Measurements from ENCODE around the gene POLR3H. TPM values are rescaled to one million over a fixed set of nuclear protein-coding genes. Genes with fewer than 3 reads are reported as not detected.

Gene POLR3H
- total and polyA plus RNA-seq, 2 of the 4 experiments (the other 2 are of a cell fraction): 37.8 to 67.8 TPM

DNA sequence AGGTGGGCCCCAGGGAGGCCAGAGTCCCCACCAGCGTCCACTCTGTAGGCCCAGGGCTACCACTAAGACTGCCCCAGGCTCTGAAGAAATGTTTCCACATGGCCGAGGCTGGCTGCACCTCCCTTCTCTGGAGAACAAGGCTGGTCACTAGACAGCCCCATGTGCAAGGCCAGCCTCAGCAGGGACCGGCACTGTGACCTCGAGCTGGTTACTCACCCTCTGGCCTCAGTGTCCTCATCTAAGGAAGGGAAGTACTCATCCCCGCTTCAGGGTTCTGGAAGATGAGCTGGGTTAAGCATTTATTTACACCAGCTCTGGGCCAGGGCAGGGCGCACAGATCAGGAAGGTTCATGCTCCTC is 35.7 kb upstream of the POLR3H start:
- BruUV-seq (replicated peaks): no TSS peak
- ChIA-PET POLR2A (ENCODE audit: unreplicated experiment) (no interaction called here), CTCF (no interaction called here)
- peaks cover 72% of the 10 kb centered on the region for H3K36me3 ChIP-seq (ENCODE audit: control insufficient read depth, insufficient read depth, low read length)
- no peaks in the 10 kb centered on the region for H3K9me3 ChIP-seq (ENCODE audit: control insufficient read depth, insufficient read depth, low read length)
- H3K14ac ChIP-seq (replicated peaks; ENCODE audit: low read depth, low read length): no peak overlapping the region
- H3K27me3 ChIP-seq (ENCODE audit: control insufficient read depth, insufficient read depth, low read length): no peaks in the 10 kb centered on the region
- dilution Hi-C loops (cut with HindIII; ENCODE audit: low sequenced_read_pairs, unreplicated experiment) (no loop called here), in situ Hi-C loops (cut with MboI; ENCODE audit: low sequenced_read_pairs) (no loop called here), intact Hi-C loops (cut with micrococcal nuclease) (no loop called here)
- WGBS, 2 experiments (ENCODE audit: extremely low coverage in 2 of 2, insufficient read length in 1 of 2): 86% methylated on average over 1 of the region's 6 CpGs; no CpG with 5 or more reads in 1 of the 2 experiments
- no peak overlapping the region for H2AFZ ChIP-seq (replicated peaks; ENCODE audit: low read length, poor library complexity)
- peaks cover 12 to 49% of the 10 kb centered on the region in 2 experiments for H3K79me1 ChIP-seq (ENCODE audit: low read depth in 1 of 2, low read length in 2 of 2)
- no peak overlapping the region for H2AK5ac ChIP-seq (ENCODE audit: low read depth, low read length)
- H3K4me2 ChIP-seq (ENCODE audit: low read depth, low read length): no peak overlapping the region
- DNase-seq (no peak), ATAC-seq (ENCODE audit: low read depth) (no peak)
- H3K4me3 ChIP-seq (ENCODE audit: insufficient read depth, low read depth, low read length): no peak overlapping the region
- no peak overlapping the region for H3K18ac ChIP-seq (ENCODE audit: low read depth, low read length)
- H4K8ac ChIP-seq (ENCODE audit: low read depth in 2 of 2, low read length in 2 of 2): no peak overlapping the region
- no peaks in the 10 kb centered on the region; the same call in 1 of the 2 replicates for H3K9me1 ChIP-seq (ENCODE audit: insufficient read depth, low read length)
- peaks cover 2% of the 10 kb centered on the region; the same call in 1 of the 2 replicates for H3K4me1 ChIP-seq (ENCODE audit: control insufficient read depth, insufficient read depth, low read length)
- H3K9ac ChIP-seq (ENCODE audit: low read depth, low read length): no peak overlapping the region
- H2BK15ac ChIP-seq (ENCODE audit: low read depth, low read length): no peak overlapping the region
- no peak overlapping the region for H2BK20ac ChIP-seq (ENCODE audit: low read depth, low read length)
- H2BK5ac ChIP-seq (ENCODE audit: low read depth, low read length, poor library complexity, severe bottlenecking): no peak overlapping the region
- no peak overlapping the region for H3K4ac ChIP-seq (ENCODE audit: low read depth, low read length)
- H3K27ac ChIP-seq (ENCODE audit: insufficient read depth, low read length): no peak overlapping the region
- H4K91ac ChIP-seq (ENCODE audit: insufficient read depth, low read depth, low read length): no peak overlapping the region
- H2AK9ac ChIP-seq (replicated peaks; ENCODE audit: low read depth, low read length, poor library complexity): no peak overlapping the region
- no peak overlapping the region for H4K5ac ChIP-seq (ENCODE audit: low read depth, low read length)
- H2BK120ac ChIP-seq (ENCODE audit: low read depth, low read length): no peak overlapping the region
- no peak overlapping the region for H3K23ac ChIP-seq (ENCODE audit: low read depth, low read length)
- H4K20me1 ChIP-seq (ENCODE audit: insufficient read depth, low read length): peaks cover 3% of the 10 kb centered on the region
- H3K56ac ChIP-seq (ENCODE audit: extremely low read depth, insufficient read depth, low read length): no peak overlapping the region
- TF ChIP-seq RCOR1 (IDR thresholded peaks at IDR 0.05; ENCODE audit: insufficient replicate concordance, low read length) (no peak), SMC3 (IDR thresholded peaks at IDR 0.05; ENCODE audit: low read depth, low read length) (no peak), MAZ (IDR thresholded peaks at IDR 0.05; ENCODE audit: borderline replicate concordance, low read depth, low read length) (no peak)
